ENCODE data around the gene KRTAP10-12.

- TF ChIP-seq POLR2A (IDR thresholded peaks at IDR 0.05), result no peak
- no peak for TF ChIP-seq CTCF (IDR thresholded peaks at IDR 0.05)
Observed at GRCh38 chr21:44654576-44655175, 42.3 kb upstream of the KRTAP10-12 start, which contains the start of gene KRTAP12-4.

All from esophagus squamous epithelium (tissue), 4 donors.